Ovary (tissue), 10 donors: ENCODE measurements around the gene ZNF814. TPM values are rescaled to one million over a fixed set of nuclear protein-coding genes. Genes with fewer than 3 reads are reported as not detected.

Source experiments
- DNase-seq, 5 donors: peaks; one replicate each; pipeline ENCODE4 v3.0.0-alpha.2; 2019 to 2020
- H3K27ac ChIP-seq, 2 donors: fragments of 200-600 bp; one replicate each; pipeline versions ENCODE4 v1.5.1 to v1.8.0; 2019 to 2022
- H3K27me3 ChIP-seq: fragments of 200-600 bp; one replicate; pipeline ENCODE4 v1.8.0; 2022
- H3K36me3 ChIP-seq: fragments of 200-600 bp; sonication (generic); one replicate; pipeline ENCODE4 v1.5.1; 2019
- H3K4me1 ChIP-seq: one replicate; pipeline ENCODE4 v1.8.1; 2013; ENCODE audit warnings: mild to moderate bottlenecking, moderate library complexity; ENCODE audit not compliant: insufficient read depth
- H3K4me3 ChIP-seq: fragments of 200-600 bp; sonication (generic); one replicate; pipeline ENCODE4 v1.5.1; 2017
- H3K9me3 ChIP-seq, 2 donors: fragments of 200-600 bp in 1 of 2; sonication (generic) in 1 of 2; one replicate each; pipeline versions ENCODE4 v1.5.1 to v1.8.1; 2013 to 2019; ENCODE audit warnings: mild to moderate bottlenecking in 1 of 2, moderate library complexity in 1 of 2
- EP300 ChIP-seq: sonication (generic); formaldehyde crosslinking; IDR thresholded peaks from one replicate; pipeline ENCODE4 v1.6.1; 2017; ENCODE audit warnings: antibody characterized with exemption
- POLR2A ChIP-seq: fragments of 450-650 bp; IDR thresholded peaks from one replicate; pipeline ENCODE4 v1.6.1; 2017; ENCODE audit warnings: antibody characterized with exemption, mild to moderate bottlenecking, moderate library complexity
- WGBS, 3 donors: extraction: QIAGEN DNeasy Blood & Tissue Kit in 1 of 3; methylation state at CpG; one replicate each; pipeline versions ENCODE4 v1.1.5 to v1.1.7; 2013 to 2017; 5-methylcytosine and 5-hydroxymethylcytosine counted together
- intact Hi-C, 4 donors: fragments of 100-400 bp; cut with DNase I; formaldehyde crosslinking; loops; one replicate each; pipeline versions ENCODE4 v1.11.0 to v1.15.1; 2022 to 2023
- long read RNA-seq, 3 donors: library from polyadenylated mRNA in 2 of 3; unstranded in 2 of 3; transcript quantifications; one replicate each; pipeline ENCODE4 v2.0.0 and lab custom pipeline, GENCODE V29; 2021 to 2026
- polyA plus RNA-seq, 2 donors: library from polyadenylated mRNA; stranded (reverse); fragments of 200-250 nt in 1 of 2; fragments of 350-450 nt in 1 of 2; fragmentation: Illumina TruSeq in 1 of 2; extraction: RNeasy Lipid Tissue Mini Kit (QIAGEN cat#74804) in 1 of 2; gene quantifications; one replicate each; pipeline ENCODE4 v1.2.3, GENCODE V29; 2013 to 2014
- total RNA-seq, 7 donors: library from RNA; depleted of rRNA in 2 of 7; stranded (reverse); fragments of >200 nt in 2 of 7; fragmentation: NEBNext Ultra II Directional in 3 of 7; extraction: Animal tissue kit (Norgen Biotek cat#: 25700) in 3 of 7; gene quantifications; one replicate each; pipeline versions ENCODE4 v1.1.0 to v1.2.4, GENCODE V29; 2016 to 2023
- TF ChIP-seq, protein P1 (sequence below), 3 donors: fragments of 450-650 bp in 2 of 3; fragments of 200-600 bp in 1 of 3; IDR thresholded peaks; one replicate each; pipeline versions ENCODE4 v1.5.1 to v1.8.0; 2016 to 2022; ENCODE audit warnings: antibody characterized with exemption in 3 of 3, mild to moderate bottlenecking in 1 of 3
- donor health status: DM: no; HTN: no; CAD: no; lungs with moderate emphysema.
- donor health status: DM: no; HTN: no; CAD: no.
- donor health status: Bipolar disorder and iron deficiency.
- donor health status: DM: yes; HTN: yes; CAD: no.
- donor health status: DM: no; HTN: no; CAD: no.
- donor health status: DM: yes; HTN: yes; CAD: no.

ZNF814 gene
- total RNA-seq (10 to 100 TPM; 10.7 to 31.6 (median 15.5) TPM), polyA plus RNA-seq (10 to 100 TPM in 1 of 2 donors, 1 to 10 TPM in 1; 4.6 to 10.3 TPM)
- long read RNA-seq, donor 1, partial matches to known transcripts = 1 of 71 reads
- long read RNA-seq, donor 1, other reads (novel, unspliced or antisense) = 61 of 71 reads
- long read RNA-seq, donor 2, transcript ZNF814-208 (3 exons, 528 nt) = minor isoform, 6 of 52 reads
- long read RNA-seq, donor 2, transcript ZNF814-202 (1 exons, 2,277 nt) = major isoform, 18 of 52 reads
- long read RNA-seq, donor 2, transcript ZNF814-207 (1 exons, 2,496 nt) = minor isoform, 14 of 52 reads
- long read RNA-seq, donor 2, partial matches to known transcripts = 0 of 52 reads
- long read RNA-seq, donor 2, other reads (novel, unspliced or antisense) = 6 of 52 reads
- long read RNA-seq, donor 3, partial matches to known transcripts = 0 of 22 reads
- long read RNA-seq, donor 3, other reads (novel, unspliced or antisense) = 21 of 22 reads

DNA sequence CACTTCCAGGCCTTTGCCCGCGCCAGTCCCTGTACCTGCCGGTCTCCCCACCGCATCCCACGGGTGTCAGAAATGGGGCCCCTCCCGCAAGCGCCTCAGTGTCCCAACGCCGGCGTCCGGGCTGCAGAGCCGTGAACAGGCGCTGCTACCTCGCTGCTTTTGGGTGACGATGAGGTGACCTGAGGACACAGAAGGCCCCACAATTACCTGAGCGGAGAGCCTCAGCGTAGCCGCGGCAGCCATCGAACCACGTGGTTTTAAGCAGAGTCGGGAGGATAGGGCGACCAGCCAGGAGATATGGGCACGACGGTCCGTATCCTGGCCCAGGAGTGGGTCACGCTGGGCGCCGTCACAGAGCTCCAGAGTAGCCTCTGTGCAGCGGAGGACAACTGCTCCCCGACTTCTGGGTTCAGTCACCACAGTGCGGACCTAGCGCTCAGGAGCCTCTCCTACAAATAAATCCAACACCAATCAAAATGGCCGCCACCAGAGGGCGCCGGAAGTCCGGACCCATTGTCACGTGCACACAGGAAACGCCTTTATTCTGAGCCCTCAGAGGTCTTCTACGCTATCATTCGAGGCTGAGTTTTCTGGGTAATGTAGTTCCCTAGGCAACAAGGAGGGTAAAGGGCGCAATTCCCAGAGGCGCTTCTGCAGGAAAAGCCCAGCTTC, at the start of gene ZNF814:
ZNF814 (minus strand) TSS at position 478 of the 672 bp plus-strand sequence; CDS start at position 243, 235 bp downstream.
- no peaks in the 10 kb centered on the region for H3K4me1 ChIP-seq
- peaks cover 0 to 7% of the 10 kb centered on the region in 2 donors for H3K9me3 ChIP-seq
- H3K27ac ChIP-seq = no peak within 1 kb of the TSS

DNA sequence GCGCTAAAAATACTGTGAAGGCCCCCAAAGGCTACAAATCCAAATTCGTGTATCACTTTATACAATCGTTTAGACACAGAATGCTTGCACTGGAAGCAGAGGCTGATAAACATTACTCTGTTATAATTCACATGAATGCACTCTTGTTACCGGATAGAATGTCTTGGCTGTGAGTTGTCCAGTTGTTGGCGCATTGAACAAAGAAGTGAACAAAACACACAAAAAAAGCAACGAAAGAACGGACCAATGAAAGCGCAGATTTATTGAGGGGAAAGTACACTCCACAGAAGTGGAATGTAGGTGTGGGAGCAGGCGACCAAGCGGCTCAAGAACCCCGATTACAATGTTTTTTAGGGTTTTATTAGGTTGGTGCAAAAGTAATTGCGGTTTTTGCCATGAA, 46.9 kb upstream of the ZNF814 start:
- H3K4me1 ChIP-seq = no peaks in the 10 kb centered on the region
- TF ChIP-seq EP300 (no peak), POLR2A (no peak)
- TF ChIP-seq, protein P1, sequence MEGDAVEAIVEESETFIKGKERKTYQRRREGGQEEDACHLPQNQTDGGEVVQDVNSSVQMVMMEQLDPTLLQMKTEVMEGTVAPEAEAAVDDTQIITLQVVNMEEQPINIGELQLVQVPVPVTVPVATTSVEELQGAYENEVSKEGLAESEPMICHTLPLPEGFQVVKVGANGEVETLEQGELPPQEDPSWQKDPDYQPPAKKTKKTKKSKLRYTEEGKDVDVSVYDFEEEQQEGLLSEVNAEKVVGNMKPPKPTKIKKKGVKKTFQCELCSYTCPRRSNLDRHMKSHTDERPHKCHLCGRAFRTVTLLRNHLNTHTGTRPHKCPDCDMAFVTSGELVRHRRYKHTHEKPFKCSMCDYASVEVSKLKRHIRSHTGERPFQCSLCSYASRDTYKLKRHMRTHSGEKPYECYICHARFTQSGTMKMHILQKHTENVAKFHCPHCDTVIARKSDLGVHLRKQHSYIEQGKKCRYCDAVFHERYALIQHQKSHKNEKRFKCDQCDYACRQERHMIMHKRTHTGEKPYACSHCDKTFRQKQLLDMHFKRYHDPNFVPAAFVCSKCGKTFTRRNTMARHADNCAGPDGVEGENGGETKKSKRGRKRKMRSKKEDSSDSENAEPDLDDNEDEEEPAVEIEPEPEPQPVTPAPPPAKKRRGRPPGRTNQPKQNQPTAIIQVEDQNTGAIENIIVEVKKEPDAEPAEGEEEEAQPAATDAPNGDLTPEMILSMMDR (IDR thresholded peaks at IDR 0.05) = no peak
- no peak overlapping the region for H3K4me3 ChIP-seq
- H3K9me3 ChIP-seq = peaks cover 11 to 28% of the 10 kb centered on the region in 2 donors
- H3K36me3 ChIP-seq = no peaks in the 10 kb centered on the region
- no peak overlapping the region for H3K27ac ChIP-seq
- H3K27me3 ChIP-seq = no peaks in the 10 kb centered on the region
- intact Hi-C loops = no loop called here
- no peak for DNase-seq
- 88 to 92% (median 88%) methylated on average over 12 of the region's 12 CpGs for WGBS, 3 donors

More for the DNA sequence above, at the start of gene ZNF814:
- DNase-seq = peak; percentile 72 to 85 (median 78)
- TF ChIP-seq, protein P1 (IDR thresholded peaks at IDR 0.05) = peak in 2 of 3 donors; percentile 22 to 53
- no peak for TF ChIP-seq POLR2A
- intact Hi-C loops = no loop called here
- 1% methylated on average over 37 to 43 of the region's 43 CpGs for WGBS, 3 donors
- no peaks in the 10 kb centered on the region for H3K36me3 ChIP-seq
- H3K27me3 ChIP-seq = no peaks in the 10 kb centered on the region
- H3K4me3 ChIP-seq = peak within 1 kb of the TSS; percentile 51

DNA sequence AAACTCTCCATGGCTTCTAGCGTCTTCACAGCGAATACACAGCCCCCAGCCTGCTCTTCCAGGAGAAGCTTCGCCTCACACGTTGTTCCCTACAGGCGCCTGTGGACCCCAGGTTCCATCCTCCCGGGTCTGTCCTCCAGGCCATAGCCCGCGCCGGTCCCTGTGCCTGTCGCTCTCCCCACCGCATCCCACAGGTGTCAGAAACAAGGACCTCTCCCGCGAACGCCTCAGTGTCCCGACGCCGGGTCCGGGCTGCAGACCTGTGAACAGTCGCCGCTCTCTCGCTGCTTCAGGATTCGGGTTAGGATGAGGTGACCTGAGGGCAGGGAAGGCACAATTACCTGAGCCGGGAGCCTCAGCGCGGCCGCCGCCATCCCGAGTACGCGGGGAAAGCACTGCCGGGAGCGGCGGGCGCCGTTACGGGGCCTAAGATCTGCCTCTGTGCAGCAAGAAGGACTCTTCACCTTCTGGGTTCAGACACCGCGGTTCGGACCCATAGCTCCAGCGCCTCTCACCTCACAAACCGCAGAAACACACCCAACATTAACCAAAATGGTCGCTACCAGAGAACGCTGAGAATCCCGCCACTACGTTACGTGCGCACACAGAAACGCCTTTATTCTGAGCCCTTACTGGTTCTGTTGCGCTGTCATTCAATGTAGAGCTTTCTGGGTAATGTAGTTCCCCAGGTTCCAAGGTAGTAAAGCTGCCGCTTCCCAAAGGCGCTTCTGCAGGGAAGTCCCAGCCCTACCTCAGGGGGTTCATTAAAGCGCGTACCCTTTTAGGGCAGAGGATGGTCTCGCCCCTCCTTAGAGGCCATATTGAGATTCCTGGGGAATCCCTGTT, 46.2 kb upstream of the ZNF814 start, which contains the start of gene ZNF418:
ZNF418 (minus strand) TSS at position 583 of the 846 bp plus-strand sequence. CDS start 1,580 bp downstream, outside the sequence.
- no peaks in the 10 kb centered on the region for H3K27me3 ChIP-seq
- 2 to 4% (median 2%) methylated on average over 36 to 54 of the region's 54 CpGs for WGBS, 3 donors
- peak; percentile 54 to 67 (median 57) for DNase-seq
- H3K27ac ChIP-seq = no peak within 1 kb of the TSS
- H3K4me3 ChIP-seq = peak within 1 kb of the TSS; percentile 46
- H3K36me3 ChIP-seq = no peaks in the 10 kb centered on the region
- TF ChIP-seq, protein P1 (IDR thresholded peaks at IDR 0.05) = no peak
- no peak for TF ChIP-seq POLR2A
- no peak for TF ChIP-seq EP300
- H3K4me1 ChIP-seq = no peaks in the 10 kb centered on the region
- intact Hi-C loops = no loop called here
- peaks cover 11 to 33% of the 10 kb centered on the region in 2 donors for H3K9me3 ChIP-seq

DNA sequence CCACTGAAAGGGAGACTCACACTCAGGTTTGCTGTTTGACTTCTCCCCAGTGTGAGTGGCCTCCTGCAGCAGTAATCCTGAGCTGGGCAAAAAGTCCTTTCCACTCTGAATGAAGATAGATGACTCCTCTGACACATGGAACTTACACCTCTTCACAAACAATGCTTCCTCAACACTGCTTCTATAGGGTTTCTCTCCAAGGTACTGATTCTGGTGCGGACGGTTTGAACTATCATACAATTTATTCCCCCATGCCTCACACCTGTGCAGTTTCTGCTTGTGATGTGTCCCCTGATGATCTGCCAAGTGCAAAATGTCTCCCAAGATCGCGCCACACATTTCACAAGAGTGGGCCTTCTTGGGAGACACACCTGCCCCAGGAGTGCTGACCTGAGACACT, 38.8 kb upstream of the ZNF814 start:
- Histone ChIP-seq H3K4me3 (no peak overlapping the region), H3K27ac (no peak overlapping the region), H3K9me3 (peaks cover 6 to 55% of the 10 kb centered on the region in 2 donors), H3K36me3 (peaks cover 3% of the 10 kb centered on the region), H3K4me1 (no peaks in the 10 kb centered on the region), H3K27me3 (no peaks in the 10 kb centered on the region)
- intact Hi-C loops = no loop called here
- 97 to 99% (median 97%) methylated on average over 4 of the region's 4 CpGs for WGBS, 3 donors
- DNase-seq = no peak
- TF ChIP-seq, protein P1 (IDR thresholded peaks at IDR 0.05) = no peak
- no peak for TF ChIP-seq EP300
- no peak for TF ChIP-seq POLR2A
